ENCODE results near the gene STAT1.
"Not testable (repeated sequence)": the region's sequence is repeated elsewhere in the genome, so short reads cannot be mapped to it uniquely, and the experiment has no call there.

The STAT1 gene

DNA sequence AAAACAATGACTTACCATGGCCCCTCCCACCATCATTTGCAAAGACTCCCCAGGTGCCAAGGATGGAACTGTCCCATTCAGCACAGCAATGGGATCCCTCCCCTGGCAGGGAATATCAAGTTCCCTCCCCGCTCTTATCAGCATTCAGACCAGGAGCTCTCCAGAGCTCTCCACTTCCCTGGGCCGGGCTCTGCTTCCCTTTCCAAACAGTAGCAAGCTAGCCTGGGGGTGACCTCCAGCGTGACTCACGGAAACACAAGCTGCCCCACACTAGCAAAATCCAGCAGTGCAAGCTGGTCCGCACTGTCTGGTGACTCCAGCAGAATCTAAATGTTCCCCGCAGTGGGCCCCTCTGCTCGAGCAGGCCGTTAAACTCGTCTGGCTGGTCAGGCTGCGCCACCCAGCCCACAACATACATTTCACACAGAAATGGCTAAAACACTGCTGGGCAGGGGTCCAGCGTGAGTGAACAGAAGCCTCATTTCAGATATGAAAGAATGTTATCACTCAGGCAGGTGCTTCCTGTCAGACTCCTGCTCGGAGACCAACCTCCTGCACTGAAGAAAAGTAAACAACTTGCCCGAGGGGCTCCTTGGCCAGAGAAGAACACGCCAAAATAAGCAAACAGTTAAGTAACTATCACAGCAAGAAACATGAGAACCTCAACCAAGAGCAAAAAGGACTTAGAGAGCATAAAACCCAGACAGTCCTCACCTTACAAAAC is 33.9 kb downstream of the STAT1 start:
- peak; percentile 40 for DNase-seq

DNA sequence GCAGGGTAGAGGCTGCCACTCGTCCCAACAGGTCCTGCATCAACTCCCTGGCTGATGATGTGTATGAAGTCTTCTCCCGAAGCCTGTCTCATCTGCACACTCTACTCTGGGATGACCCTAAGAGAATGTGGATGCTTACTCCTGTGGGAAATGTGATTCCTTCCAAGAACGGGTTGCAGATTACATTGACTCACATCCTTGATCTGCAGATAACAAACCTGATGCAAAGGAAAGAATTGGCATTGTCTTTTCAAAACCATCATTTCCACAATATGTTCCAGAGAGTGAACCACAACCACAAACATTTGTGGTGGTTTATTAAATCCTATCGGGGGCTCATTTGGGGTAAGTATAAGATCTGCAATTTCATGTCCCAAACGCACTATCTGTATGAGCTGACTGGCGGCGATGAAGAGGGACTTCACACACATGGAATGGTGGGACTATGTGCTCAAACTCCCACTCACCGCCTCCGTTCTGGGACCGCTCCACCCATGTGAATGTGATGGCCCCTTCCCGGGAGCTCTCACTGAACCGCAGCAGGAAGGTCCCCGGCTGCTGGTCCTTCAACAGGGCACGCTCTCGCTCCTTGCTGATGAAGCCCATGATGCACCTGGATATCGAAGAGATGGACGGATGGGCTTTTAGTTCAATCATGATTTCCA is 35.5 kb downstream of the STAT1 start:
- no peak for DNase-seq

DNA sequence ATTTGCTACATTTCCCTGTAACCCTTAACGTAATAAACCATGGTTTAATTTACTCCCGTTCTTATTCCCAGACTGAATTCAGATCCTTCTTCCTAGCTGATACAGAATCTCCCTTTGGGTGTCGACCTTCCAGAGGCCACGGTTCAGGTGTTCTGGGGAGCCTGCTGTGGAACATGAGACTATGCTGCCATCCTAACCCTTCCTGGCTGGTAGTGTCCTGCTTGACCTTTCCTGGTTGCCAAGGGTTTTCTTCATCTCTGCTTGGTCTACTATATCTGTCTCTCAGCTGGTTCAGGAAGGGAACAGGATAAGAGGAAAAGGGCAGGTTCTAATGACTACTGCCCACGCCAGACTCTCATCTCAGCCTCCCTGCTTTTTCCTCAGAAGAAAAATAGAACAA is 36.5 kb downstream of the STAT1 start:
- no peak for DNase-seq

DNA sequence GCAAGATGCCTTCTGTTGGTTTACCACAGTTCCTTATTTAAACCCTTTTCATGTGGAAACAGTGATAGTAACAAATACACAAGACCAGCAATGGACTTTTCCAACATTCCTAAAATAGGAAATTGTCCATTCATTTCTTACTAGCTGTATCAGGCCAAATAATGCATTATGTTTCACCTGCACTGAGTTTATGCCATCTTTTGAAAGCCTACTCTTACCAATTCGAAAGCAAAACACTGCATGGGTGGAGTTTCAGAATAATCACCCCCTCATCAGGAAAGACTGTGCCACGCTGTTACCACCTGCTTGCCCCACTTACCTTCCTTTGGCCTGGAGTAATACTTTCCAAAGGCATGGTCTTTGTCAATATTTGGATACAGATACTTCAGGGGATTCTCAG is 37.5 kb downstream of the STAT1 start:
- no peak for DNase-seq

DNA sequence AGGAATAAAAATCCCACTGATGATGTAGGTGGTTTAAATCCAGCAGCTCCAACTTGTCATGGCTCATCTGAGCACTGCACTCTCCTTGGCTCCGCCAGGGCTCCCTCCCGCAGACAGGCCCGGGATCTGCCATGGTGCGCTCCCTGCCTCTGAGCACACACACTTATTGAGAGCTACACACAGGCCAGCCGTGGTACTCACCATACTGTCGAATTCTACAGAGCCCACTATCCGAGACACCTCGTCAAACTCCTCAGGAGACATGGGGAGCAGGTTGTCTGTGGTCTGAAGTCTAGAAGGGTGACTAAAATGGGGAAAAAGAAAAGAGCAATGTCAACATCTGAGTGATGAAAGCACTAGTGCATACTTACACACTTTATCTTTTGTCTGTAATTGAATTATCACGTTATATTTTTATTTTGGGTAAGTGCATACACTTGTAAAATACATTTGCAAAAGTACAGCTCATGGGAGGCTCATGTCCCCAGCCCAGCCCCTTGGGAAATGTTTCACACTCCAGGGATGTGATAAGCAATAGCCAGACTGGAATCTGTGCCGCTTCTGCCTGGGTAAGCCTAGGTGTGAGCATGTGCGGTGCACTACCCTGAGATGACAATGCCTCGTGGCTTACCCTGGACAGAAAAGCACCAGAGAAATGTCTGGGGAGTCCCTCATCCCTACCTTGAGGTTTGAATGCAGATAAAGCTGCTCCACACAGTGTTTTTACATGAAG is 39.2 kb downstream of the STAT1 start:
- no peak for DNase-seq

DNA sequence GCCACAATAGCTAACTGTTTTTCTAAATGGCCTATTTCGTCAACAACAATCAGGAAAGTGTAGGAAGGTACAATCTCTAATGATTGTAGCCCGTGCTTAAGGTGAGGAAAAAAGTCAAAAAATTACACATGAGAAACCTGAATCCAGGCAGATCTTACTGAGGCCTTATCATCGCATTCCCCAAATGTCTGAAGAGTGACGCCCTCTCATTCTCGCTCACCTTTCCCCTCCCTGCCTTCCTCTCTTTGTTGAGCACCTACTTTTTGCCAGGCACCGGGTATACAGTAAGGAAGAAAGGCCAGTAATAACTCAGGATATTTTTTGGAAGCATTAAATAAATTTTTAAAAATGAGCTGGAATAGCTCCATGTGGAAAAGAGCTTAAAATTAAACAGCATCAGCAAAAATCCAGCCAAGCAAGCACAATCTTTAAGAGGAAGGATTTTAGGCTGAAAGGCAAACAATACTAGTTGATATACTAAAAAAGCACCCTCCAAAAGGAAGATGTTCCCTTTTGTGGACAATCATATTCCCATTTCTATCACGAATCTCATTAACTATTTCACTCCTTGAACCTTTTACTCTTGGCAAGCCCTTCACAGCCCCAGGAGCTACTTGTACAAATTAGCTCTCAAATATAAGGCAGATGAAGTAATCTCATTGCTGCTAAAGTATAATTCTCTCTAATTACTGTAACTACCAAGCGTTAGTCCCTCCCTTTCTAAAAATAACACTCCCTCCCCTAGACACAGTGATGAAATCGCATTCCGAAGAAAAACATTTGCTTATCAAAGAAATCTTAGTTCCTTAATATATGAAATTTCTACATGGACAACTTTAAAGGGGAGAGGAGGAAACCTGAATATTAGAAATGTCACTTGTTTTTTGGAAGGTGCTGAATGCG is 40.0 kb downstream of the STAT1 start:
- DNase-seq, result no peak

DNA sequence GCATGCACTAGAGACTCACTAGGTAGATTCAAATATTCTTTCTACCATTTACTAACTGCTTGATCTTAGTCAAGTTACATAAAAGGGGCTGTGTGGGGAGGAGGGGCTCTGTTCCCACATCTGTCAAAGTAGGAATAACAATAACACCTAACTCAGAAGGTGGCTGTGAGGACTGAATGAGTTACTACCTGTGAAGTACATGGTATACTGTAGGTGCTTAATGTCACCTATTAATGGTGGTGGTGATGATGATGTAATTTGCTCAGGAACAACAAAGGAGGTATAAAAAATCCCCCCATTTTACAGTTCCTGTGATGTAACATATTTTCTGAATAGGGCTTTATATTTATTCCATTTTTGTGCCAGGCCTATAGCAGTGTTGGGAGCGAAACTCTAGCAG is 40.7 kb downstream of the STAT1 start:
- DNase-seq, result no peak

DNA sequence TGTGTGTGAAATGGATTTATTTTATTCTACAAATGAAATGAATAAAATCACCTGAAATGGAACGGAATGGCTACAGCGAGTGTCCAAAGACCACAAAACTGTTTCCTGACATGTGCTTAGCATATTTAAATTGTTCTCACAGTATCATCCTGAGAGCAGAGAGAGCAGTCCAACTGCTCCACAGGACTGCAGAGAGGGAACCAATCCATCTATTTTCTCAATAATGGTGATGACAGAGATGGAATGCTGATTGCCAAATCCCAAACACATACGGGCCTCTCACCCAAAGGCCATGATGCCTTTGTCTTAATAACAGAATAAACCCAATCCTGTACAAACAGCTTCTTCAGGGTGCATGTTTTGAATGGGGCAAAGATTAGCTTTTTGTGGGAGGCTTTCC is 41.1 kb downstream of the STAT1 start:
- DNase-seq, result no peak

DNA sequence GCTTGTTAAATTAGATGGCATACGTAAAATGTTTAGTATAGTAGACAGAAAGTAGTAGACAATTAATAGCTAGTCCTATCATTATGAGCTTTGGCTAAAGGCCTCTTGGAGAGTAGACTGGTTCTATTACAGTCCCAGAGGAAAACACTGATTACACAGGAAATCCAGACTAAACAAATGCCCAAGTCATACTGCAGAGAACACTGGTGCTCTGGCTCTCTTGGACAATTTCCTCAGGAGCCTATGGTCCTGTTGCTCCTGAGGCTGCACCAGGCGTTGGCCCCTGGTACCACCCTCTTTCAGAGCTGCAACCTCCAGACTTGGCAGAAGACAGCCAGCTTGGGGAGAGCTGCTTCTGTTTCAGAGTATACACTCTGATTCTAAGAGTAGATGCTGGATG is 41.8 kb downstream of the STAT1 start:
- DNase-seq, result no peak

DNA sequence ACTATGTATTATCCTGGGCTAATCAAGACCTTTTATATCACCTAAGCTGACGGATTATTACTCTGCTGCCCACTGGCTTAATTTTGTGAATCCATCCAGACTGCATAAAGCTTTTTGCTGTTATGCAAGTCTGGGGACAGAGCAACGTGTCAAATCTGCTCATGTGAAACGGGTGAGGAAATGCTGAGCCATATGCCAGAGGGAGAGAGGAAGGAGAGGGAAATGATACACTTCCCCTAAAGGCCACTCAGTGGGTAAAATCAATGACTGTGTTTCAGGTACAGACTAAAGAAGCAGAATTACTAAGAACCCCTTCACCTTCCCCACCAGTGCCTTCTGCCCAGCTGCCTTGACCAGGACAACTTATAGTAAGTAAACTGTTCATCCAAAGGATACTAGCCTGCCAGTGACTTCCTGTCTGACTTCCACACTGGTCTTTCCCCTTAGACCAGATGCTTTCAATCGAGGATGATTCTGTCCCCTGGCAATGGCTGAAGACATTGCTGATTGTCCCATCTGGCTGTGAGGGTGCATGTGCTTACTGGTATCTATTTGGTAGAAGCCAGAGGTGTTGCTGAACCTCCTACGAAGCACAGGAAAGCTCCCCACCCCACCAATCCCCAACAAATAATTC is 43.0 kb downstream of the STAT1 start:
- DNase-seq, result no peak

DNA sequence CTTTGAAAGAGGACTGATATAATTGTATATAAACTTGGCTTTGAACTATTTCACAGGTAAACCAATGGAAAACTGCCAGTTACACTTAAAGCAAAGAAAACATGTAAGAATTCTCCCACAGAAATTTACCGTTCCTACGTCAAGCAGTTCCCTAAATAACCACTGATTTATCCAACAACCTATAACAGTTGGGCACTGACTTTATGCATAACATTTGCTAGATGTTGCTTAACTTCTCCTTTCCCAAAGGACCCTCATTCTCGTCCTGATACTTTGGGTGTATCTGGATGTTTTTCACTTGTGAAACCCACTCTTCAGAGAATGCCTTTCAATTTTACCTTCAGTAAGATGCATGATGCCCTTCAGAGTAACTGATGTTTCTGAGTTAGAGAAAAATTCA is 43.8 kb downstream of the STAT1 start:
- no peak for DNase-seq

DNA sequence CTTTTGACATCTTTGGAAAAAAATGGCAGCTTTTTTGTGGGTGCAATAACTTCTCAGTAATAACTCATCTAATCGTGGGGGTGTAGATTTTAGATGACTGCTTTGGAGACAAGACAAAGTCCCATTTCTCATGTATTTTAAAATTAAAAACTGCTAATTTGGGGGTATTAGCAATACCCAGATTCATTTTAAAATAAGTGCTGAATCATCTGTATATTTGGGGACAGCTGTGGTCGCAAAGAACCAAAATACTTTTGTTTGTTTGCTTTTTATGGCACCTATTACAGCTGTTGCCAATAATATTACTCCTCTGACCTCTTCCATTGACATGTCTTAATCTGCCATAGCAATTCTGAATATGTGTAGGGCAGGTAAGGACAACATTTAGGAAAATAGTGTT is 45.4 kb downstream of the STAT1 start:
- no peak for DNase-seq

DNA sequence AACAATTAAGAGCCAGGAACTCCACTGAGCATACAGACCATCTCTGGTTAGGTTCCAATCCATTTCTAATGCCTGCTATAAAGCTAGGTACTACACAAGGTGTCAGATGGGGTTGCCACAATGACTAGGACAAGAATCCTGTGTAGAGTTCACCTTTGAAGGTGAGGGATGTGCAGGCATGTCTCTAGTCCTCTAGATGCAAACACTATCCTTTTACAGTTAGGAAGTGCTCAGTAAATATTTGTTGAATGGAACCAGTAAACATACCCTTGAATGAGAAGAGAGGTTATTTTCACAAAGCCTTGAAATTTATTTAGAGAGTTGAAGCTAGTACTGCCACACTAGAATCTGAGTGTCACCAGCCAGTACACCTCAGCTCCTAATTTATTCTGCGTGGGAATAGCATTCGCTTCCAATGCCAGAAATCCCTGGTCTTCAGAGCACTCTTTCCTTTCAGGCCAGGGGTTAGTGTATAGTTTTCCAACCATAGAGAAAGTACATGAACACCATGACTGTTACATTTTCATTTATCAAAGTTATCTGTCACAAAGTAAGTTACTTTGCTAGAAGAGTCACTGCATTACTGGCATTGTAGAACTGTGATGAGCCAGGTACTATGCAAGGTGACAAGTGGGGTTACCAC is 48.3 kb downstream of the STAT1 start:
- DNase-seq, result peak; percentile 73

DNA sequence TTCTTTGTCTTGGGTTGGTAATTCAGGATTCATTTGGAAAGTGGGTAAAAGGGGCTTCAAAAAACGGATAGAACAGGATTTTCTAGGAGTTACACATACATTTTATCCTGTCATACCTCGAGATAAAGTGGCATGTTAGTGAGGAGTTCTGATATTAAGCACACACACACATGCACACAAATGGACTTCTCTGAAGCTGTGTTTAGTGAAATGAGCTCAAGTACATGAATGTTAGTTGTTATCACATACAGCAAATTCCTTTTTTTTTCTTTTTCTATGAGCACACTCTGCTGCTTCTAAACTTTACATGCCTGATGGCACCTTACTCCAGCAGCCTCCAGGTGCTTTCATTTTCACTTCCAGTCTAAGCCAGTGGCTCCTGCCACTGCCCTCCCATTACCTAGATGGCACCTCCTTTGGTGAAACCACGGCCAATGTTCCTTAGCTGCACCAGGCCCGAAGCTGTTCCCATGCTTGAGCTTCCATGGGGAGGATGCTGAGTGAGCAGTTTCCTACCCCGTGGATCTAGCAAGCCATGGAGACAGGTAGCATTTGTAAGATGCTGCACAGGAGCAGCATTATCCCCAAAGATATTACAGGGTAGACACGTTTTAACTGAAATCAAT is 49.7 kb downstream of the STAT1 start:
- no peak for DNase-seq

DNA sequence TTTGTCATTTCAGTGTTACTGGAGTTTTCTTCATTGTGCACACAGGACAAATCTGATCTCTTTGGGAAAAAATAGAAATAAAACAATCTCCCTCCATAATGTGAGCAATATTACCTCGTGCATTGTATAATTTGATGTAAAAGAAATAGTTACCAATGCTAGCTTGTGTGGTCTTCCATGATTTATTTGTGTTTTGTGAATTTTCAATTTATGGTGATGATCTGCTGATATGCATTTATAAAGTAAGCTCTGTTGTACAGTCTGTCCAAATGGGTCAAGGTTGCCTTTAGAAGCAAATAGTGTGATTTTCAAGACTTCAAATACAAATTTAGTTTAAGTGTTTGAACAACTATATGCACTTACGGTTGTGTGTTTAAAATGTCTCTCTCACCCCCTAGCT is 50.9 kb downstream of the STAT1 start:
- DNase-seq, result no peak

DNA sequence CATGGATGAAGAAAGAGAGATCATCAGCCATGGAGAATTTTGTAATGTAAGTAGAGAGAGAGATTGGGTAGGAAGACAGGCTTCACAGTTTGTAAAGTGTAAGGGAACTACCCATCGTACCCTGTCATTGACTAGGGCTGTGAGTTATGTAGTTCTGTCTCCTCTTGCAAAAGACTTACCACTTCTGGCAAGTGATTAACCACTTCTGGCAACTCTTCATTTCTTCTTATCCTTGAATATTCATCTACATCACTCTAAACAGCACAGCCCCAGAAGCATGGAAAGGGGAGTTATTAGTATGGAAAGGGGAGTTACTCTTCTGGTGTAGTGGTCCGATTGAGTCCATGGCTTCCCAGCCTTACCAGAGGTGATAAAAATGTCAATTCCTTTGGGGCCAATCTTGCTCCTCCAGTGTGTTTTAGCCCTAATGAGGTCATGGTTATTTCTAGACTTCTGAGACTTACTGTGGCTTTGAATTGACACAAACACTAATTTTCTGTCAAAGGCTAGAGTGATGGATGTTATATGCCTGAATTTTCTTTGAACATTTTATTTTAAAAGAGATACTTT is 52.0 kb downstream of the STAT1 start:
- DNase-seq, result no peak

DNA sequence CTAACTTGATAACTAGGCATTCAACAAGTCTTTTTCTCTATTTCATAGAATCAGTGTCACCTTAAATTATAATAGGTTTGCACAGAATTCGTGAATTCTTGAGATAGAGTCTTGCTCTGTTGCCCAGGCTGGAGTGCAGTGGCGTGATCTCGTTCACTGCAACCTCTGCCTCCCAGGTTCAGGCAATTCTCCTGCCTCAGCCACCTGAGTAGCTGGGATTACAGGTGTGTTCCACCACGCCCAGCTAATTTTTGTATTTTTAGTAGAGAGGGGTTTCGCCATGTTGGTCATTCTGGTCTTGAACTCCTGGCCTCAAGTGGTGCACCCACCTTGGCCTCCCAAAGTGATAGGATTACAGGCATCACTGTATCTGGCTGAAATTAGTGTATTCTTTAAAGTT is 52.9 kb downstream of the STAT1 start:
- not testable (repeated sequence) for DNase-seq

DNA sequence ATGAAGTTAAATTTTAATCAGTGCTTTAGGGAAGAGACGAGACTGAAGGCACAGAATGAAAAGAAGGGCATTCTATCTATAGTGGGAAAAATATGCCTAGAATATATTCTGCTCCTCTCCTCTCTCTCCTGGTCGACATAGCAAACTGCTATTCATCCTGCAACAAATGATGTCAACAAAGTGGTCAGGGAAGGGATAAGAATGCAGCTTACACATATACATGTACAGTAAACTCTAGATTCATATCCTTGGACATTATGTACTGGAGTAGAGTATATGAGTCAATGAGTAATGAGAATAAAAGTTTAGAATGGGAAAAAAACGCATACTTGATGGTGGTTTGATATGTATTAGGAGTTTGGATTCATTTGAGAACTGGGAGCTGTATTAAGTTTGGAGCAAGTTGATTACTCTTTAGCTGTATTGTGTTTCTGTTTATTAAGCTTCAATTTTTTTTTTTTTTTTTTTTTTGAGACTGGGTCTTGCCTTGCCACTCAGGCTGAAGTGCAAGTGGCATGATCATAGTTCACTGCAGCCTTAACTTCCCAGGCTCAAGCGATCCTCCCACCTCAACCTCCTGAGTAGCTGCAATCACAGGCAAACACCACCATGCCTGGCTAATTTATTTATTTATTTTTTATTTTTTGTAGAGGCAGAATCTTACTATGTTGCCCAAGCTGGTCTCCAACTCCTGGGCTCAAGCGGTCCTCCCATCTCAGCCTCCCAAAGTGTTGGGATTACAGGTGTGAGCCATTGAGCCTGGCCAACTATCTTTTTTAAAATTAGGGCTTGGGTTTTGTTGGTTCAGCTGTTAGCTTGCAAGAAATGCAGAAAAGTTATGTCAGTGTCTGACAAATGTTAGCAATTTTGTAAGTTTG is 53.8 kb downstream of the STAT1 start:
- DNase-seq, result no peak

DNA sequence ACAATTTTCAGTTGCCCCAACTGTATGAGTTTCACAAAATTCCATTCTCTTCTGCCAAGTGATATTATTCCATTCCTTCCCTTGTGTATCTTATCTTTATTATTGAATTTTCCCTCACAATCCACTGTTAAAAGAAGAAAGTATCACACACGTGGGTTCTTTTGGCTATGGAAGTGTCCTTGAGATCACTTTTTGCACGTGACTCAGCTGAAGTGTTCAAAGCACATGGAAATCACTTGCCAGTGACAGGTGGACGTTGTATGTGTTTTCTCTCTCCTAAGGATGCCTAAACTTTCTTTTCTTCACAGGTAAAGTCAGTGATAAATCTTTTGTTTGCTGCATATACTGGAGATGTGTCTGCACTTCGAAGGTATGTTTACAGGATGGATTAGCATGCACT is 60.7 kb downstream of the STAT1 start:
- DNase-seq, result no peak

DNA sequence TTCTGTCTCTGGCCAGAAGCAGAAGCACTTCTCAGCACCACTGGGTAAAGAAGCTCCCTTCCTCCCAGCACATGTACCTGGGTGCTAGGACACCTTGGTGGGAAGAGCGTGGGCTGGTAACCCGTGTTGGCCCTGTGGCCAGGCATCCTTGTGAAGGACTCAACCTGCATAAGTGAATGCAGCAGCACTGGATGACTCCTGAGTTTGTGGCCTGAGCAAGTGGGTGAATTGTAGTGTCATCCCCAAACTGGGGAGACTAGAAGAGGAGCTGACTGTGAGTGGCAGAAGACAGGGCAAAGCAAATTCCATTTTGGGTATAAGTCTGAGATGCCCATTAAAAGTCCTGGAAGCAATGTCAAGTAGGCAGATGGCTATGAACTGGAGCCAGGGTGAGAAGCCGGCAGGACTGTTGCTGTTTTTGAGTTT is 63.4 kb downstream of the STAT1 start:
- DNase-seq, result no peak
